Heart left ventricle (tissue), 16 donors: ENCODE data around the gene MAGI2. TPM values are rescaled to one million over a fixed set of nuclear protein-coding genes. Genes with fewer than 3 reads are reported as not detected.

Experiments
- ATAC-seq, 4 donors: fragments of 200-7000 bp; cut with Tn5 transposase; one replicate each; pipeline ENCODE4 v1.9.1; 2020 to 2022; ENCODE audit warnings: moderate library complexity in 4 of 4, mild to moderate bottlenecking in 3 of 4, moderate number of reproducible peaks in 1 of 4
- DNase-seq, 5 donors: peaks; one replicate each; pipeline ENCODE4 v3.0.0-alpha.2; 2020
- H3K27ac ChIP-seq, 12 donors: fragments of 200-600 bp; sonication (generic) in 4 of 12; one replicate each; pipeline versions ENCODE4 v1.5.0 to v1.8.0; 2016 to 2022; ENCODE audit warnings: mild to moderate bottlenecking in 2 of 12
- H3K27me3 ChIP-seq, 9 donors: fragments of 200-600 bp; sonication (generic) in 2 of 9; one replicate each; pipeline versions ENCODE4 v1.5.1 to v1.8.0; 2016 to 2022; ENCODE audit warnings: mild to moderate bottlenecking in 3 of 9
- H3K36me3 ChIP-seq, 9 donors: fragments of 200-600 bp; sonication (generic) in 2 of 9; one replicate each; pipeline versions ENCODE4 v1.5.0 to v1.8.0; 2018 to 2022; ENCODE audit warnings: mild to moderate bottlenecking in 2 of 9
- H3K4me1 ChIP-seq, 12 donors: fragments of 200-600 bp; sonication (generic) in 4 of 12; one replicate each; pipeline versions ENCODE4 v1.5.0 to v1.8.0; 2016 to 2022; ENCODE audit warnings: mild to moderate bottlenecking in 3 of 12
- H3K4me3 ChIP-seq, 12 donors: fragments of 200-600 bp; sonication (generic) in 4 of 12; one replicate each; pipeline versions ENCODE4 v1.5.0 to v1.8.0; 2017 to 2022; ENCODE audit warnings: mild to moderate bottlenecking in 9 of 12, moderate library complexity in 4 of 12
- H3K9me3 ChIP-seq, 12 donors: fragments of 200-600 bp; sonication (generic) in 4 of 12; one replicate each; pipeline versions ENCODE4 v1.5.0 to v1.8.0; 2016 to 2022; ENCODE audit warnings: mild to moderate bottlenecking in 1 of 12
- CTCF ChIP-seq, 12 donors: fragments of 200-600 bp; sonication (generic) in 4 of 12; IDR thresholded peaks; one replicate each; pipeline versions ENCODE4 v1.5.0 to v1.8.0; 2018 to 2022; ENCODE audit warnings: antibody characterized with exemption in 12 of 12, mild to moderate bottlenecking in 5 of 12
- POLR2A ChIP-seq, 2 donors: fragments of 450-650 bp; IDR thresholded peaks; one replicate each; pipeline ENCODE4 v1.6.1; 2017; ENCODE audit warnings: antibody characterized with exemption in 2 of 2, mild to moderate bottlenecking in 2 of 2, moderate library complexity in 2 of 2
- whole genome bisulfite sequencing, 4 donors: extraction: QIAGEN DNeasy Blood & Tissue Kit in 2 of 4; methylation state at CpG; one replicate each; pipeline versions ENCODE4 v1.1.5 to v1.1.7; 2013 to 2018; 5-methylcytosine and 5-hydroxymethylcytosine counted together
- intact Hi-C, 10 donors: fragments of 100-400 bp; cut with DNase I; formaldehyde crosslinking; loops; one replicate each; pipeline versions ENCODE4 v1.11.1 to v1.14.2; 2022
- polyA plus RNA-seq, 2 donors: library from polyadenylated mRNA; stranded (reverse); fragments of 200-250 nt; gene quantifications; one replicate each; pipeline ENCODE4 v1.2.3, GENCODE V29; 2013
- total RNA-seq, 9 donors: library from RNA; depleted of rRNA in 2 of 9; stranded (reverse); fragments of >200 nt in 2 of 9; fragmentation: NEBNext Ultra II Directional in 3 of 9; extraction: Animal tissue kit (Norgen Biotek cat#: 25700) in 3 of 9; gene quantifications; one replicate each; pipeline versions ENCODE4 v1.1.0 to v1.2.4, GENCODE V29; 2016 to 2023
- donor health status: ischemic (EF 13 %, LVEDD 7.1; RV severe dilation, severe dysfunction).
- donor health status: healthy with polysubstance abuse.
- donor health status: DM: no; HTN: yes; CAD: no.
- donor health status: DM: no; HTN: no; CAD: no.
- donor health status: ischemic (EF 25% LVEDD 6.9; RV normal size, moderate dysfunction).
- donor health status: ischemic (EF 25% LVEDD 5.7; RV mildly dilated, moderate dysfunction).
- donor health status: healthy.
- donor health status: DM: yes; HTN: yes; CAD: no.
- donor health status: ischemic (EF 35%, LVEDD 5.7; RV mildly dilated, moderate dysfunction).
- donor health status: nonischemic (EF 11% LVEDD 7.7; RV severe dilation, severe dysfunction).
- donor health status: DM: yes; HTN: yes; CAD: no.
- donor health status: PGD.
- donor health status: ischemic (EF 29% LVEDD 5.4; RV normal size, mild dysfunction).
- donor health status: nonischemic (EF 23%, LVEDD 6.1; RV moderate dilation, normal function).

MAGI2 gene
- total and polyA plus RNA-seq, 11 donors = 1.1 to 6.8 (median 3.8) TPM

GRCh38 chr7:78635026-78635793, 818.3 kb downstream of the MAGI2 start:
- Histone ChIP-seq H3K27me3 (no peaks in the 10 kb centered on the region), H3K27ac (no peak overlapping the region), H3K36me3 (no peaks in the 10 kb centered on the region), H3K9me3 (no peaks in the 10 kb centered on the region), H3K4me3 (no peak overlapping the region), H3K4me1 (no peaks in the 10 kb centered on the region)
- TF ChIP-seq POLR2A (IDR thresholded peaks at IDR 0.05) = no peak
- TF ChIP-seq CTCF (IDR thresholded peaks at IDR 0.05) = no peak
- ATAC-seq (no peak), DNase-seq (no peak)
- WGBS, 4 donors = 85 to 89% (median 87%) methylated on average over 4 of the region's 4 CpGs
- intact Hi-C loops = no loop called here

GRCh38 chr7:78634093-78634492, 819.4 kb downstream of the MAGI2 start:
- Histone ChIP-seq H3K4me3 (no peak overlapping the region), H3K9me3 (no peaks in the 10 kb centered on the region), H3K36me3 (no peaks in the 10 kb centered on the region), H3K27ac (no peak overlapping the region), H3K27me3 (no peaks in the 10 kb centered on the region), H3K4me1 (no peaks in the 10 kb centered on the region)
- intact Hi-C loops = no loop called here
- no peak for DNase-seq
- TF ChIP-seq CTCF (IDR thresholded peaks at IDR 0.05) (no peak), POLR2A (IDR thresholded peaks at IDR 0.05) (no peak)
- WGBS, 4 donors = 89 to 95% (median 95%) methylated on average over 1 of the region's 1 CpG
- ATAC-seq = no peak

GRCh38 chr7:78620920-78621319, 832.5 kb downstream of the MAGI2 start:
- Histone ChIP-seq H3K27ac (no peak overlapping the region), H3K27me3 (no peaks in the 10 kb centered on the region), H3K36me3 (no peaks in the 10 kb centered on the region), H3K9me3 (peaks cover 0 to 5% (median 0%) of the 10 kb centered on the region in 12 donors), H3K4me3 (no peak overlapping the region), H3K4me1 (no peaks in the 10 kb centered on the region)
- TF ChIP-seq POLR2A (IDR thresholded peaks at IDR 0.05) (no peak), CTCF (IDR thresholded peaks at IDR 0.05) (no peak)
- no peak for ATAC-seq
- intact Hi-C loops = no loop called here
- DNase-seq = no peak
- WGBS, 4 donors = 51 to 60% (median 58%) methylated on average over 2 of the region's 2 CpGs

- Histone ChIP-seq H3K9me3 (no peaks in the 10 kb centered on the region), H3K4me1 (no peaks in the 10 kb centered on the region), H3K4me3 (no peak overlapping the region), H3K27me3 (no peaks in the 10 kb centered on the region), H3K27ac (no peak overlapping the region), H3K36me3 (no peaks in the 10 kb centered on the region)
- DNase-seq = no peak
- no peak for ATAC-seq
- intact Hi-C loops = no loop called here
- TF ChIP-seq CTCF (IDR thresholded peaks at IDR 0.05) = no peak
- no peak for TF ChIP-seq POLR2A (IDR thresholded peaks at IDR 0.05)
Measured at GRCh38 chr7:78616539-78616938, 836.9 kb downstream of the MAGI2 start.
